GM19468 (cell line): ENCODE results near the gene MVK.

Source experiments
- ATAC-seq: cut with Tn5 transposase; IDR thresholded peaks from one replicate; pipeline ENCODE4 v1.9.1; 2021; ENCODE audit warnings: mild to moderate bottlenecking, moderate library complexity, moderate number of reproducible peaks; ENCODE audit not compliant: unreplicated experiment; ENCODE audit errors: extremely low read depth

MVK gene

GRCh38 chr12:109605016-109605415, 31.4 kb downstream of the MVK start:
- no peak for ATAC-seq

DNA sequence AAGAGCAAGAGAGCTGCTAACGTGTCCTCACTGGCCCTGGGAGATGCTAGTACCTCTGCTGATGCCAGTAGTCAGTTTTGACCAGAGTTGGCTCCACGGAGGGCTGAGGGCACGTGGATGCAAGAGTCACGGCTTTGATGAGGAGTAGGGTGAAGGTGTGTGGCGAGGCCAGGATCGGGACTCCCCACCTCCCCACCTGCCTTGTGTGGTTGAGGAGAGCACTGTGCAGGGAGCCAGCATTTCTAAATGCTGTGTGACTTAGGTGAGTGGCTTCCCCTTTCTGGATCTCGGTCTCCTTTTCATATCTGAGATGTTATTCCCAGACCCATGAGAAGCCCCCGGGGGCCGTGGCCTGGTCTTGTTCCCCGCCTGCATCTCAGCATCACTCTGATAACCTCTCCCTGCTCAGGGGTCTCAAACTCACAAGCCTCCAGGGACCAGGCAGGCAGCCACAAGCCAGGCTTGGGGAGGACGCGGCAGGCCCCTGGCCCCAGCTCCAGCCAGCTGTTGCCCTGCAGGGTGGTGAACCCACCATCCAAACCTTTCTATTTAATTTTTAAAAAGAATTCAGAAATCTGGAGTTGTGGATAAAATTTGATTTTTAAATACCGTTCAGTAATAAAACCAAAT, 32.1 kb downstream of the MVK start:
- no peak for ATAC-seq

DNA sequence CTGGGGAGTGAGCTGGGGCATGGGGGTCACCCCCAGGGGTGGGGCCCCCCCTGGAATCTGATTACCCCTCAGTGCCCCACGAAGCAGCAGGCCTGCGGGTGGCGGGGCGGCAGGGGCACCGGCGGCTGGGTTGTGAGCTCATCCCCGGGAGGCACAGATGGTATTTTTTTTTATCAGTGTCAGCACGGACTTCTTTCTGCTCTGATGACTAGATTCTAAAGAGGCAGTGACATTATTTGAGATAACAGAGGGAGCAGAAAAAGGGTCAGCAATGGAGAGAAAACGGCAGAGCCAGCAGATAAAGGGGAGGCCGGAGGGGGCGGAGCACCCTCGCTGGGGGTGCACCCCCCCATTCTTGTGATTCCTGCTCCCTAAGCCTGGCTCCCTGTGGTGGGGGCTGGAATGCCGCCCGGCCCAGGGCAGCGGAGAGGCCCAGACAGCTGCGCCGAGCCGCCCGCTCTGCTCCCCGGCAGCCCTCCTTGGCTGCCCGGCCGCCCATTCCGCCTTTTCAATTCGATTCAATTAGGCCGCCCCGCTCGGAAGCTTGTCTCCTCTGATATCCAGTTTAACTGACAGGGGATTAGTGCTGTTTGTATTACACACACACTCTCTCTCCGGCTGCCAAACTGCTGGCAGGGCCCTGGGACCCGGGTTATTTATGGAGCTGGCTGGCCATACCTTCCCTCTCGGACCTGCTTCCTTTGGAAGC, 32.9 kb downstream of the MVK start:
- no peak for ATAC-seq

DNA sequence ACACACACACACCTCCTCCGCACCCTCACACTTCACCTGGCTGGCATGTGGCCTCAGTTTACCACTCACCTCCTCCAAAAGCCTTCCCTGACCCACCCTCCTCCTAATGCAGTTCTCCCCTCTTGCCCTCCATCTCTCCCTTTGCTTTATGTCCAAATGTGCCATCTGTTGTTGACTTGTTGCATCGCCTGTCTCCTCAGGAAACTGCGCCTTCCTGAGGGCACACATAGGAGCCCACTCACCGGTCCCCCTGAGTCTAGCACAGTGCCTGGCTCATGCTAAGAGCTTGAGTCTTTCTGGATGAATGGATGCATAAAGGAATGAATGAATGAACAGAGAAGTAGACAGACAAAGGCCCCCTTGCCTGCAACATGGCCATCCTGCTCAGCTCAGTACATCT, 34.0 kb downstream of the MVK start:
- ATAC-seq = no peak

DNA sequence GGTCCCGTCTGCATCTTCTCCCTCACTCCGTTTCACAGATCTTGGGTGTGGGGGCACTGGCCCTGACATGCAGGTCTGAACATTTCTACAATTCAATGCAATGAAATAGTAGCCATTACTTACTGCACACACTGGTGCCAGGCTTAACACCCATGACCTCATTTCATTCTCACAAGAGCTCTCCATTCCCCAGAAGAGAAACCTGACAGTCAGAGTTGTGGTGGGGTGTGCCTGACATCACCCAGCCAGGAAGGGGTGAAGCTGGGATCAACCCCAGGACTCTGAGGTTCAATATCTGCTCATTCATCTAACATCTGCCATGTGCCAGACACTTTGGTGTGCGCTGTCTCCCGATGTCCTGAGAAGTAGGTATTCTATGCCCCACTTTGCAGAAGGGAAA, 34.7 kb downstream of the MVK start:
- ATAC-seq = no peak

- no peak for ATAC-seq
These were observed 35.2 kb downstream of the MVK start for GRCh38 chr12:109608793-109609192.

DNA sequence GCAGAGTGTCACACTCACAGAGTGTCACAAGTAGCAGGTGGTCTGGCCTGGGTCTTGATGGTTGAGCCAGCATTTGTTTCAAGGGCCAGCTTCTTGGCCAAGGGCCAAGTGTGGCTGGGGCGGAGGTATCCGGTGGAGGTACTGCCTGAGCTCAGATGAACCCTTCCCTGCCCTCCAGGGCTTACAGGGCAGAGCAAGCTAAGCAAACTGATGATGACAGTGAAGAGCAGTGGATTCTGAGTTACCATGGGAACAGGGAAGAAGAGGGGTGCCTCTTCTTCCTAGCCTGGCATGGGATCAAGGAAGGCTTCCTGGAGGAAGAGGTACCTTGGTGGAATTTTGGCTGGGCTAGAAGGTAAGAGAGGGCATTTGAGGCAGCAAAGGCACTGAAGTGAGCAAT, 35.7 kb downstream of the MVK start:
- no peak for ATAC-seq

DNA sequence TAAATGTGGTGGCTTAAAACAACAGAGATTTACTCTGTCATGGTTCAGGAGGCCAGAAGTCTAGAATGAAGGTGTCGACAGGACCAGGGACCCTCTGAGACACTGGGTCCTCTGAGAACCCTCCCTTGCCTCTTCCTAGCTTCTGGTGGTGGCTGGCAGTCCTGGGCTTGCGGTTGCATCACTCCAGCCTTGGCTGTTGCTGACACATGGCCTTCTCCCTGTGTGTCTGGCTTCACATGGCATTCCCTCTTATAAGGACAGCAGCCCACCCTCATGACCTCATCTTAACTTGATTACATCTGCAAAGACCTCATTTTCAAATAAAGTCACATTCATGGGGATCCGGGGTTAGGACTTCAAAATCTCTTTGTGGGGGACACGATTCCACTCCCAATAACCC, 36.9 kb downstream of the MVK start:
- ATAC-seq = no peak

DNA sequence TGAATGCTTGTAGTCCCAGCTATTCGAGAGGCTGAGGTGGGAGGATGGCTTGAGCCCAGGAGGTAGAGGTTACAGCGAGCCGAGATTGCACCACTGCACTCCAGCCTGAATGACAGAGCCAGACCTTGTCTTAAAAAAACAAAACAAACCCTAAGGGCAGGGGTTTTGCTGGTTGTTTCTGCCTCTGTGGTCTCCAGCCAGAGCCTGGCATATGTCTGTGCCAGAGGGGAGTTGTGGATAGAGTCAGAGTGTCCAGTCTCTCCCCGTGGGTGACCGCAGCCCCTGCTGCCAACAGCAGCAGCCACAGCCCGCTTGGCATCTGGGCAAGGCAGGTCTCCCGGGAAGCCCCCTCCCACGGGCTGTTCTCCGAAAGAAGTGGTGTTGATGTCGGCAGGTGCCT, 37.6 kb downstream of the MVK start:
- ATAC-seq = no peak

DNA sequence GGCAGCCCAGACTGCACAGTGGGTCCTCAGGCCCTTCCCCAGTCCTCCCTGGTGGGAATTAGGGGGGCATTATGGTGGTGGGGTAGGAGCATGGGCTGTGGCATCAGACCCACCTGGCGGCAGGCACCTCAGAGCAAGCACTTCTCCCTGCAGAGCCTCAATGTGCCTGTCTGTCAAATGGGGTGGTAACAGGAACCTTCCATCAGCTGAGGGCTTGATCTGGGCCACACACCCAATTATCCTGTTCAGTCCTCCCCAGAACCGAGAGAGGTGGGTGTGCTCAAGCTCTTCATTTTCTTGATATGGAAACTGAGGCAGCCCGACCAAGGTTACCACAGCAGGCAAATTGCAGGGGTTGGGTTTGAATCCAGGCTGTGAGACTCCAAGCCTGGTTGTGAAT, 38.4 kb downstream of the MVK start:
- ATAC-seq = no peak

- no peak for ATAC-seq
These were observed 39.4 kb downstream of the MVK start for GRCh38 chr12:109612975-109613502.

DNA sequence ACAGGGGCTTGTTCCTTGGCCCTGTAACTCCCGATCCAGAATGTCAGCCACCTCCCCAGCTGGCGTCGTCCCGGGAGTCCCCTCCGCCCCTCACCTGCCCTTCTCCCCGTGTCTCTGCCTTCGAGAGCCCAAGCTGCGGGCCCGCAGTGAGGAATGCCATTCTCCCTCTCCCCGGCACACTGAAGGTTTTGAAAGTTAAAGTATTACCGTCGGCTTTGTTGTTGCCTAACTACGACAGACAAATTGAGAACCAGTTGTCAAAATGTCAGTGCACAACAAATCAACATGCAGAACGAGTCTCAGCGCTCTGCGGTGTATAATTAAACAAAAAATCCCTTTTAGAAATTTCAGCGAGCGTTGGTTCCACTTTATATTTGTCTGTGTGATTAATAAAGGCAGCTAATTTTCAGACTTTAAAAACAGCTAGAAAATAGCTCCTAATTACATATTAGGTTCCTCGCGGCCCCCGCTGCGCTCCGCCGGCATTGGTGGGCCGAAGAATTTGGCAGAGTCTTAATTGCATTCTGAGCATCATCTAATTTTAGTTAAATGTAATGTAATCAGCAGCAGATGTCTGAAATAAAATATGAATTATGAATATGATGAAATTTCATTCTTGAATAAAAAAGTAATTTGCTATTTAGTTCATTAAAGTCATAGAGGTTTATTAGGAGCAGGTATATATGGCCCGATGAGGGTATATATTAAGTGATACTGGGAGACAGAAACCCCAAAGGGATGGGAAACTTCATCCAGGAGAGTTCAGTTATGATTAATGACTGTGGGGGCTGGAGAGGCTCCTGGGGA, 40.3 kb downstream of the MVK start:
- no peak for ATAC-seq

DNA sequence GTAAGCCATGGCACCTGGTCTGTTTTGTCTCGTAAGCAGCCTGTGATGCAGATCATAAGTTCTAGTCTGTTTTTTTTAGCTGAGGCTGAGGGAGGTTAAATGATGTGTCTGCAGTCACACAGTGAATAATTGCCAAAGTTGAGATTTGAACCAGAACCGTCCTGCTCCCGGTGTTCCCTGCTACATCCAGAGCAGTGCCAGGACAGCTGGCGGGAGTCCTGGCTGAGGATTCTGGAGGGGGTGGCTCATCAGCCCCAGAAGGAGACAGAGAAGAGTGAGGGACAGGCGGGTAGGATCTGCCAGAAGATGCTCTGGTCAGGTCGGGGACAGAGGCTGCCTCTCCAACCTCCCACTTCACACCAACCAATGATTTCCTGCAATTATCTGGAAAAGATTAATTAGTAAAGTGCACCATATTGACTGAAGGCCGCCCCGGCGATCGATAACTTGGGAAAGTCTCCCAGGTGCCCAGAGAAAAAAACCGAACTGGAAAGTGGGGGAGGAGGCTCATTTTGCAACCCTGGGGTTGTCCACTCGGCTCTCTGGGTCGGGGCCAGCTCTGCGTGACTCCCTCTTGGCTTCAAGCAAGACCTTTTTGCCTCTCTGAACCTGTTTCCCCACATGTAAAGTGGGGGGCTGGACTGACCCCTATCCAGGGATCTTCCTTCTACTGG, 42.1 kb downstream of the MVK start:
- no peak for ATAC-seq

DNA sequence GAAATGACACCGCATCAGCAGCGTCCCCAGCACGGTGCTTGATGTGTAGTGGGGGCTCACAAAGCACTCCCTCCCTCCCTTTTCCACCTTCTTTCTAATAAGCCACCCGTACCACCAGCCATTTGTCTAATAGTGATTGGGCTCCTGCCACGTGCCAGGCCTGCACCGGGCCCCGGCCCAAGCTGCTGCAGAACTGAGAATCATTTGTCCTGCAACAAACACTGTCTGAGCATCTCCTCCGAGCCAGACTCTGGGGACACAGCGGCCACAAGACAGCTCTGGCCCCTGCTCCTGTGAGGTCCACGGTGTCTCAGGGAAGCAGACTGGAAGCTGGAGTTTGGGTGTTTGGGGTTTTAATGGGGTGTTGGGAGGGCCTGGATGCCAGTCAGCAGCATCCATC, 43.9 kb downstream of the MVK start:
- ATAC-seq = no peak

DNA sequence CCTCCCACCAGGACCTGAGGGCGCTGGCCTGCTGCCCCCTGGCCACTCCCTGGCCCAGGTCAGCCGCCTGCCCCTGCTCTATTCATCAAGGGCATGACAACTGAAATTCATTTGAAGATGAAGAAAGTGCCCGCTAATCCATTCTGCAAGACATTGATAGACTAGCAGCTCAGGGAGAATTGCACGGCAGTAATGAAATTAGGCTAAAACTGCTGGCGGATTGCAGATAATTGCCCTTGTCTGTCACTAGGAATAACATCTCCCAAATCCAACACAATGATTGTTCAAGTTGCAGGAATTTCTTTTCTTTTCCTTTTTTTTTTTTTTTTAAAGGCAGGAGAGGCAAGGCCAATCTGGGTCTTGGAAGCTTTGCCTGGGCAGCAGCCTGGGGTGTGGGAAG, 44.5 kb downstream of the MVK start:
- ATAC-seq = no peak

DNA sequence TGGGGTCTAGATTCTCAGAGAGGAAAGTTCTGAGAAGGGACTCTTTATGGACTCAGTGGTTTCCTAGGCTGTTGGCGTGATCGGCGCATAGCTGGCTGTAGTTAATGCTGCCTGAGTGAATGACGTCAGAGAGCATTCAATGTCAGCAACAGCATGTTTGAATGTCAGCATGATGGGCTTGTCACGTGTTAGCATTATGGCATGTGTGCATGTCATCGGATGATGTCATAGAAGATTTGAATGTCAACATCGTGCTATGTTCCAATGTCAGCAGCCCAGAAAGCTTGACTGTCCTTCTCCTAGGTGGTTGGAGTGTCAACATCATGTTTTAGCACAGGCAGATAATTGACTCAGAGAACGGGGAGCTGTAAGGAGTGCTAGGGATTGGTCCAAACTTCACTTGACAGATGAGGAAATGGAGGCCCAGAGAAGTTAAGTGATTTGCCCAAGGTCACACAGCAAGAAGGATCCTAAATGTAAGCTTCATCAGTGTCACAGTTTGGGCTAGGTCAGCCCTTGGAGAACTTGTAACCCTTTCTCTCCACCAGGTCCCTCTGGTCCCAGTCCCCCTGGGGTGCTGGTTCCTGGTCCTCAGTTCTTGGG, 45.5 kb downstream of the MVK start:
- ATAC-seq = no peak

- ATAC-seq = no peak
These were observed 47.7 kb downstream of the MVK start for GRCh38 chr12:109621211-109621694.

DNA sequence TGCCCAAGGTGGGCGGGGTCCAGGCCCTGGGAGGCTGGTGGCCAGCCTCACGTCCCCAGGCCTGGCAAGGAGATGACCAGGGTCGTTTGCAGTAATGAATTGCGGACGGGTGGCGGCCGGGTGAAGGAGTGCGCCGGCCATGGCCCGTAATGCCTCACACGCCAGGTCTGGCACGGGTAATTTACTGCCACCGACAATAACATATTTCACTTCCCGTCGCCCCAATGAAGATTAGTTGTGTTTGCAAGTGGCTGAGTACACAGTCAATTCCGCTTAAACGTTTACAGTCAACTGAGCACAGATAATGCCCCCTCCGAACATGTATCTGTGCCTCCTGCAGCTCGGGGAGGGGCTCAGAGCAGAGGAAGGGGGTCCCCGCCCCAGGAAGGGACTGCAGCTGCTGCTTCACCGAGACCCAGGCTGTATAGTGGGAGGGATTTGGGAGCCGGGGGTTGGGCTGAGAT, 48.3 kb downstream of the MVK start:
- ATAC-seq = no peak

DNA sequence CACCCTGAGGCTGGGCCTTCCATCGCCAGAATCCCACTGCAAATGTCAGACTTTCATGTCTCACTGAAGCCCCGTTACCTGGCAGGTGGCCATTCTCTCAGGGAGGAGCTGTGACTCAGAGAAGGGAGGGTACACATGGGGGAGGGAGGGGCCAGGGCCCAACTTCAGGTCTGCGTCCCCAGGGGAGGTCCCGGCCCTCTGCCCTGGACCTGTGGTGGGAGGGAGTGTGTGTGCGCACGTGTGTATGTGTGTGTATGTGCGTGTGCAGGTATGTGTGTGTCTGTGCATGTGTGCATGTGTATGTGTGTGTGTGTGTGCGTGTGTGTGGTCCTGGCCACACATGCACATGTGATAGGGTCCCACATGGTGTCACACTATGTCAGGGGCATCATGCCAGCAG, 50.9 kb downstream of the MVK start:
- no peak for ATAC-seq

DNA sequence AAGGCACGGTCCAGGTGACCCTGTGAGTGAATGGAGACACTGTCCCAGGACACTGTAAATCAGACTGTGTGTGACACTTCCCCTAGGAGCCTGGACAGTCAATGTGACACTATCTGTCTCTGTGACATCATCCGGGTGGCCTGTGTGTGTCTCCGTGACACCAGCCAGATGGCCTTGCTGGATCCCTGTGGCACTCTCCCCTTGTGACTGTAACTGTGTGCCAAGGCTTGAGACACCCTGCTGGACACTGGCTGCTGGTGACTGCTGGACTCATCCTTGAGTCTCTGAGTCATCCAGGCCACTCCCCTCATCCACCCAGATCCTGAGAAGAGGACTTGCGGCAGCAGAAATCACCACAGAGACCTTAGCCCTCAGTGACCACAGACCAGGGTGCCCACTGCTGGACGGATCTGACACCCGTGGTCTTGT, 51.6 kb downstream of the MVK start:
- no peak for ATAC-seq
